ENCODE measurements around the gene AADAT. TPM values are rescaled to one million over a fixed set of nuclear protein-coding genes. Genes with fewer than 3 reads are reported as not detected.

The AADAT gene
- total and polyA plus RNA-seq, 12 donors, result 0.76 to 7.7 (median 2.5) TPM

DNA sequence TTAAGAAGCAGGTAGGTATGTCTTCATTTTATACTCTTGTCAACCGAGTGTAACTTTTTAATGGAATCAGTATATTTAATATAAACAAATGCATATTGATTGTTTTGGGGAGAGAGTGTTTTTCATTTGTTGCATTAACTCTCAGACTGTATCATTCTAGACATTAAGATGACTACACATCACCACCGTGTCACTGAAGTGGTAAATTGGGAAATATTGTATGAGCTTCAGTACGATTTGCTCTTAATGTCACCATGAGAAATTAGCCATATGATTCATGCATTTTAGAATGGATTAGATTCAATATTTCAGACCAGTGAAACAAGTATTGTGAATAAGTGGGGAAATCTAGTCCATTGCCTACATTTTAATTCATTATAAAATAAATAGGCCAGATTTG is 53.9 kb downstream of the AADAT start:
- H3K27ac ChIP-seq, result no peak overlapping the region
- H3K4me1 ChIP-seq (replicated peaks in 1 of 2), result no peaks in the 10 kb centered on the region
- WGBS, 4 donors, result 73 to 80% (median 77%) methylated on average over 3 of the region's 3 CpGs
- intact Hi-C loops (cut with DNase I), result no loop called here
- H3K27me3 ChIP-seq, result no peaks in the 10 kb centered on the region
- no peak overlapping the region for H3K4me3 ChIP-seq
- no peaks in the 10 kb centered on the region for H3K9me3 ChIP-seq (replicated peaks in 1 of 3)
- H3K36me3 ChIP-seq (replicated peaks in 1 of 2), result no peaks in the 10 kb centered on the region
- no peak for DNase-seq
- TF ChIP-seq, protein P1, sequence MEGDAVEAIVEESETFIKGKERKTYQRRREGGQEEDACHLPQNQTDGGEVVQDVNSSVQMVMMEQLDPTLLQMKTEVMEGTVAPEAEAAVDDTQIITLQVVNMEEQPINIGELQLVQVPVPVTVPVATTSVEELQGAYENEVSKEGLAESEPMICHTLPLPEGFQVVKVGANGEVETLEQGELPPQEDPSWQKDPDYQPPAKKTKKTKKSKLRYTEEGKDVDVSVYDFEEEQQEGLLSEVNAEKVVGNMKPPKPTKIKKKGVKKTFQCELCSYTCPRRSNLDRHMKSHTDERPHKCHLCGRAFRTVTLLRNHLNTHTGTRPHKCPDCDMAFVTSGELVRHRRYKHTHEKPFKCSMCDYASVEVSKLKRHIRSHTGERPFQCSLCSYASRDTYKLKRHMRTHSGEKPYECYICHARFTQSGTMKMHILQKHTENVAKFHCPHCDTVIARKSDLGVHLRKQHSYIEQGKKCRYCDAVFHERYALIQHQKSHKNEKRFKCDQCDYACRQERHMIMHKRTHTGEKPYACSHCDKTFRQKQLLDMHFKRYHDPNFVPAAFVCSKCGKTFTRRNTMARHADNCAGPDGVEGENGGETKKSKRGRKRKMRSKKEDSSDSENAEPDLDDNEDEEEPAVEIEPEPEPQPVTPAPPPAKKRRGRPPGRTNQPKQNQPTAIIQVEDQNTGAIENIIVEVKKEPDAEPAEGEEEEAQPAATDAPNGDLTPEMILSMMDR (IDR thresholded peaks at IDR 0.05), result no peak
- no peak for TF ChIP-seq POLR2A (IDR thresholded peaks at IDR 0.05)

DNA sequence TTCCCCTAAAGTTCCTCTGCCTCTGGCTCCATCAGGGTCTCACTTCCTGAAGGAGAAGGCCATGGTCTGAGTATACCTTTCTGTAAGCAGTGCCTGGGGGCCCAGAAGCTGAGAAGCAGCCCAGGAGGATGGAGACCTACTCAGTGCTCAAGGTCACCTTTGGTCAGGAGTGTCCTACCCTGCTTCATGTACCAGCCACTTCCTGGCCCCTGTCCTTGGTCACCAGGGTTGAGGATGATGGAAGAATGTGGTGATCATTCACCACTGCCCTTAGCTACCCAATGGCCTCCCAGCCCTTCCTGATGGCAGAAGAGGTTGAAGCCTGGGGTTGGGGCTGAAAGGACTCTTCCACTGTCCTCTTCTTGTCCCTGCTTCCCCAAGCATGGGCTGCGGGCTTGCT is 54.5 kb downstream of the AADAT start:
- no peaks in the 10 kb centered on the region for H3K27me3 ChIP-seq
- H3K36me3 ChIP-seq (replicated peaks in 1 of 2), result no peaks in the 10 kb centered on the region
- WGBS, 4 donors, result 48 to 93% (median 59%) methylated on average over 1 of the region's 1 CpG
- DNase-seq, result no peak
- H3K9me3 ChIP-seq (replicated peaks in 1 of 3), result no peaks in the 10 kb centered on the region
- intact Hi-C loops (cut with DNase I), result no loop called here
- H3K27ac ChIP-seq, result no peak overlapping the region
- no peaks in the 10 kb centered on the region for H3K4me1 ChIP-seq (replicated peaks in 1 of 2)
- no peak for TF ChIP-seq POLR2A (IDR thresholded peaks at IDR 0.05)
- TF ChIP-seq, protein P1 (IDR thresholded peaks at IDR 0.05), result no peak
- no peak overlapping the region for H3K4me3 ChIP-seq

DNA sequence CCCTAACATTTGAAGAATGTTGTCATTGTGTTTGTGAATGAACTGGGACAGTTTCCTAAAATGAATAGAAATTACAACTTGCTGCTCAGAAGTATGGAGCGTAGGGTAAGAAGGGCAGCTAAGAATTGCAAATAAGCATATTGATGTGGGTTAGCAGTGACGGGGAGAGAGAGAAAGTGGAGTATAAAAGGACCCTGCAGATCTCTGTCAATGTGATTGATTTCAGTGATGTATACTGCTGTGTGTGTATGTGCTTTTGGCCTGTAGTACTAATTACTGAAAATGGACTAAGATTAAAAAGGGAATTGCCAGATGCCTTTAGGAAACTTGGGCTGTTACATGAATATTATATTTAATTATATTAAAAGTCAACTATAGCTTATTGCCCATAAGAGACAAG is 55.8 kb downstream of the AADAT start:
- DNase-seq, result no peak
- no peaks in the 10 kb centered on the region for H3K27me3 ChIP-seq
- intact Hi-C loops (cut with DNase I), result no loop called here
- 84 to 95% (median 91%) methylated on average over 2 of the region's 2 CpGs for WGBS, 4 donors
- TF ChIP-seq POLR2A (IDR thresholded peaks at IDR 0.05), result no peak
- TF ChIP-seq, protein P1 (IDR thresholded peaks at IDR 0.05), result no peak
- H3K36me3 ChIP-seq (replicated peaks in 1 of 2), result no peaks in the 10 kb centered on the region
- no peak overlapping the region for H3K27ac ChIP-seq
- no peak overlapping the region for H3K4me3 ChIP-seq
- H3K4me1 ChIP-seq (replicated peaks in 1 of 2), result no peaks in the 10 kb centered on the region
- no peaks in the 10 kb centered on the region for H3K9me3 ChIP-seq (replicated peaks in 1 of 3)

DNA sequence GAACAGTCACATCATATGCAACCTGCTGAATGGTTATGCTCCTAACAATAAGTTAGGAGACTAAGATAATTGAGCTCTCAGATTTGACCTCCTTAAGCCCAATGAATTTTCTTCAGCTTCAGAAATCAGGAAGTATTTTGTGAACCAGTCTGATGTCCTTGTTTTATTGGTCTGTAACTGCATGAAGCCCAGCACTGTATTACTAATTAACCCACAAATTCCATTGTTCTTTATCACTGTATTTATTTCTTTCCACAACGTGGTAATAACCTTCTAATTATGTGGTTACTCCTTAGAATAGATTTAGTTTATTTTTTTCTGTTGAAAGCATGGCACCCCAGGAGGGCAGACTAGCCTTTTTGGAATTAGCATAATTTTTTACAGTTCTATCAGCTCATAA is 59.6 kb downstream of the AADAT start:
- H3K4me3 ChIP-seq, result no peak overlapping the region
- no peaks in the 10 kb centered on the region for H3K9me3 ChIP-seq (replicated peaks in 1 of 3)
- intact Hi-C loops (cut with DNase I), result no loop called here
- no peaks in the 10 kb centered on the region for H3K27me3 ChIP-seq
- no peak for TF ChIP-seq POLR2A (IDR thresholded peaks at IDR 0.05)
- TF ChIP-seq, protein P1 (IDR thresholded peaks at IDR 0.05), result no peak
- no peaks in the 10 kb centered on the region for H3K36me3 ChIP-seq (replicated peaks in 1 of 2)
- H3K27ac ChIP-seq, result no peak overlapping the region
- no peak for DNase-seq
- H3K4me1 ChIP-seq (replicated peaks in 1 of 2), result no peaks in the 10 kb centered on the region
- 16 to 51% (median 43%) methylated on average over 1 of the region's 1 CpG for WGBS, 4 donors
